ENCODE data around the gene PLB1. TPM values are rescaled to one million over a fixed set of nuclear protein-coding genes. Genes with fewer than 3 reads are reported as not detected.

Gene PLB1
- total RNA-seq, 1 experiment from 2014 or later, result 0.86 TPM

- peak; percentile 89 for DNase-seq (ENCODE audit: low read depth)
Observed at GRCh38 chr2:28644760-28645159, 148.9 kb downstream of the PLB1 start.

GRCh38 chr2:28645553-28645952 is 149.7 kb downstream of the PLB1 start:
- DNase-seq (ENCODE audit: low read depth), result no peak

- DNase-seq (ENCODE audit: low read depth), result peak; percentile 63
Observed at GRCh38 chr2:28647682-28648081, 151.8 kb downstream of the PLB1 start.

- DNase-seq (ENCODE audit: low read depth), result peak; percentile 27
Observed at GRCh38 chr2:28648147-28648546, 152.3 kb downstream of the PLB1 start.

- DNase-seq (ENCODE audit: low read depth), result no peak
Observed at GRCh38 chr2:28648671-28649395, 153.0 kb downstream of the PLB1 start.

GRCh38 chr2:28649481-28650265 is 153.8 kb downstream of the PLB1 start:
- peak; percentile 71 for DNase-seq (ENCODE audit: low read depth)

- no peak for DNase-seq (ENCODE audit: low read depth)
Observed at GRCh38 chr2:28650266-28650584, 154.4 kb downstream of the PLB1 start.

- DNase-seq (ENCODE audit: low read depth), result no peak
Observed at GRCh38 chr2:28652217-28652616, 156.4 kb downstream of the PLB1 start.

- DNase-seq (ENCODE audit: low read depth), result no peak
Observed at GRCh38 chr2:28653892-28654662, 158.2 kb downstream of the PLB1 start.

GRCh38 chr2:28654663-28655320 is 158.9 kb downstream of the PLB1 start:
- no peak for DNase-seq (ENCODE audit: low read depth)

- no peak for DNase-seq (ENCODE audit: low read depth)
Observed at GRCh38 chr2:28656937-28657615, 161.2 kb downstream of the PLB1 start.

GRCh38 chr2:28658369-28658768 is 162.5 kb downstream of the PLB1 start:
- peak; percentile 55 for DNase-seq (ENCODE audit: low read depth)

- DNase-seq (ENCODE audit: low read depth), result no peak
Observed at GRCh38 chr2:28659127-28659526, 163.3 kb downstream of the PLB1 start.

- DNase-seq (ENCODE audit: low read depth), result peak; percentile 83
Observed at GRCh38 chr2:28661589-28662001, 165.7 kb downstream of the PLB1 start.

- no peak for DNase-seq (ENCODE audit: low read depth)
Observed at GRCh38 chr2:28662044-28662443, 166.2 kb downstream of the PLB1 start.

- DNase-seq (ENCODE audit: low read depth), result peak; percentile 52
Observed at GRCh38 chr2:28662468-28663181, 166.8 kb downstream of the PLB1 start.

GRCh38 chr2:28663359-28663758 is 167.5 kb downstream of the PLB1 start:
- DNase-seq (ENCODE audit: low read depth), result no peak

GRCh38 chr2:28664120-28664842 is 168.4 kb downstream of the PLB1 start:
- no peak for DNase-seq (ENCODE audit: low read depth)

GRCh38 chr2:28665041-28665704 is 169.3 kb downstream of the PLB1 start:
- DNase-seq (ENCODE audit: low read depth), result peak; percentile 74

Data from Daoy (cell line).